ENCODE data around the gene IGSF22. TPM values are rescaled to one million over a fixed set of nuclear protein-coding genes. Genes with fewer than 3 reads are reported as not detected.

Gene IGSF22
- total RNA-seq, 2 donors from 2014 or later, result 2.0 to 9.4 TPM

DNA sequence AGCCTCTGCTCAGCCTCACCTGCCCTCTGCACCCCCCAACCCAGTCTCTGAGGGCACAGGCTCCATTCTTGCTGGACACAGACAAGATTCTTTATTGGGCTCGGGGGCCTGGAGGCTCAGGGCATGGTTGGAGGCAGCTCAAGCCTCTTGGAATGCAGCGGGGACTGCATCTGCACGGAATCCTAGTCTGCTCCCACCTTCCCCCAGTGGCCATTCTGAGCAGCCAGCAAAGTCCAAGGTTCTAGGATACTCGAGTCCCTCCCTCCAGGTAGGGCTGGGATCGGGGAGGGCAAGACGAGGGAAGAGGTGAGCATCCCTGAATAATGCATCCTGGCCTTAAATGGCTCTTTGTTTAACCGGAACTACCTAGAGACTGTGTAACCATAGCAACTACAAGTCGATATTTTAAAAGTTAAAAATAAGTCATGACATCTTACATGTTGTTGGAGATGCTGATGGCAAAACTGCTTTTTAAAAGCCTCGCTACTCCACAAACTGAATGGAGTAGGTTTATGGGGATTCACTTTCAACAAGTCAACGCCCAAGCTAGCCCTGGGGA lies 10.7 kb upstream of the IGSF22 start:
- H3K27ac Mint-ChIP-seq, result no peak overlapping the region
- no peaks in the 10 kb centered on the region for H3K9me3 ChIP-seq (ENCODE audit: control insufficient read depth, low read length, poor library complexity, severe bottlenecking)
- H3K36me3 Mint-ChIP-seq (ENCODE audit: low read depth), result no peaks in the 10 kb centered on the region
- no peak for DNase-seq
- H3K27me3 Mint-ChIP-seq, result peaks cover 22% of the 10 kb centered on the region
- no peak for ATAC-seq
- H3K4me1 Mint-ChIP-seq, result peaks cover 9% of the 10 kb centered on the region
- no peak overlapping the region for H3K4me3 Mint-ChIP-seq

- no peaks in the 10 kb centered on the region for H3K36me3 Mint-ChIP-seq (ENCODE audit: low read depth)
- no peak for DNase-seq
- H3K27ac Mint-ChIP-seq, result no peak overlapping the region
- ATAC-seq, result no peak
- H3K9me3 ChIP-seq (ENCODE audit: control insufficient read depth, low read length, poor library complexity, severe bottlenecking), result no peaks in the 10 kb centered on the region
- no peak overlapping the region for H3K4me3 Mint-ChIP-seq
- H3K27me3 Mint-ChIP-seq, result peaks cover 22% of the 10 kb centered on the region
- peaks cover 8% of the 10 kb centered on the region for H3K4me1 Mint-ChIP-seq
These were observed 7.2 kb upstream of the IGSF22 start for GRCh38 chr11:18733202-18733601.

DNA sequence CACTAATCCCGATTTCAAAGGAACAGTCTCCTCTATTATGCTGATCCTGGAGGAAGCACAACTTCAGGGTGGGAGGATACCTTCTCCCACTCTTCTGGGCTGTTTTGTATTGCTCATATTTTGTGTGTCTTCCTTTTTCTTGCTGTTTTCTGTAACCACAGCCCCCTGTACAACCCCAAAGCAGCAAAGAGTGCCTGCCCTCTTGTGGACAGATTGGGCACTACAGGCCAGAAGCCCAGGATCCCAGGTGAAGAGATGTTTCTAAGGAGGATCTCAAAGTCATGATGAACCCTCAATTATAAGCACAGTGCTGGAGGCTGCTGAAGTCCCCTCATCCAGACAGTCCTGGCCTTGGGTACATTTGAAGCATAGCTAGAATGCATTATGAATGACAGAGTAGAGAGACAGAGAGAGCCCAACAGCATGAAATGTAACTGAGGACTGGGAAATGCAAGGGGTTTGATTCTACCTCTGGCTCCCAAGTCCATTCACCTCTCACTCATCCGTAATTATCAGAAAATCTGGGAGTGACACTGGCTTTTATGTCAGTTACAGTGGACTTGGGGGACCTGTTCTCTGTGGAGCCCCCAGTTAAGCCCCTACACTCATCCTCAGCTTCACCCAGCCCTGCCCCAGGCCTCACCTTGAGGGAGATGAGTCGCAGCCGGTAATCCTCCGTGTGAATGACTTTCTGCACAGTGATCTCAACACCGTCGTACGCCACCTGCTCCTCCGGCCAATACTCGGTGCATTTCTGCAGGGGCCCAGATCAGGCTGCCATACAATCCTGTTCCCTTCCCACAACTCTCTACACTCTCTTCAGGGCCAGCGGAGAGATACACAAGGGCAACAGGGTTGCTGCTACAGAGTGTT lies 6.2 kb upstream of the IGSF22 start:
- Mint-ChIP-seq H3K4me1 (peaks cover 12% of the 10 kb centered on the region), H3K27me3 (peaks cover 22% of the 10 kb centered on the region), H3K36me3 (ENCODE audit: low read depth) (no peaks in the 10 kb centered on the region), H3K27ac (peak overlapping the region; percentile 74), H3K4me3 (no peak overlapping the region)
- DNase-seq (peak; percentile 43 to 67 (median 50)), ATAC-seq (peak; percentile 80)
- H3K9me3 ChIP-seq (ENCODE audit: control insufficient read depth, low read length, poor library complexity, severe bottlenecking), result no peaks in the 10 kb centered on the region

DNA sequence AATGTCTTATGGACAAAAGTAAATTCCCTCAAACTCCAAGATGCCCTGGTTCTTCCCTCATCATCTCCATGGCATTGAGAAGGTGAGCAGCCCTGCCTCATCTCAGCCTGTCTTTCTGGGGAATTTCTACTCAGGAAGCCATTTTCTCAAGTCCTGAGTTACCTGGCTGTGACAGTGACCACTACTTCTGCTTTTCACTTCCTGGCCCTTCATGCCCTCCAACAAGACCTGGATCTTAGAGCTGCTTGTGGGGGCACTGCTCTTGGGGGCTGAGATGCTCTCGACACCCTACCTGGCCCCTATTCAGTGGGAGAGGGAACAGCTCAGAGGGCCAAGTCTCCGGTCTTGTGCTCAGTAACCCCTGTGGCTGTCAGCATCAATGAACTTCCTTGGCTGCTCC lies 5.5 kb upstream of the IGSF22 start:
- ATAC-seq (no peak), DNase-seq (no peak)
- H3K9me3 ChIP-seq (ENCODE audit: control insufficient read depth, low read length, poor library complexity, severe bottlenecking), result no peaks in the 10 kb centered on the region
- H3K27me3 Mint-ChIP-seq, result peaks cover 20% of the 10 kb centered on the region
- H3K36me3 Mint-ChIP-seq (ENCODE audit: low read depth), result no peaks in the 10 kb centered on the region
- no peak overlapping the region for H3K4me3 Mint-ChIP-seq
- peaks cover 12% of the 10 kb centered on the region for H3K4me1 Mint-ChIP-seq
- peak overlapping the region; percentile 74 for H3K27ac Mint-ChIP-seq

DNA sequence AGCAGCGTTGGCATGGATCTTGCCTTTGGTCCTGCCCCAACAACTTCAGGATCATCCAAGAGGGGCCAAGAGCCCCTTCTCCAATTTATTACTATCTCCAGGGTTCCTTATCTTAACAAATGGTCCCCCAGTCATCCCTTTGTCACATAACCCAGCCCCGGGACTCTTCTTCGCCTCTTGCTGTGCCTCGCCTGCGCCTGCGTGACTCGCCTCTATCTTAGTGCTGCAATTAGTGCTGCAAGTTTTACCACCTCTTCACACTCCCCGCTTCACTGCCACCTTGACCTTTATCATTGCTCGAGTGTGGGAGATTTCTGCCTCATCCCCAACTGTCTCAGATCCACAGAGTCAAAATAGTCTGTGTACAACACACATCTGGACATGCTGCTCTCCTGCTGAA lies 4.0 kb upstream of the IGSF22 start:
- ATAC-seq (no peak), DNase-seq (no peak)
- peaks cover 6% of the 10 kb centered on the region for H3K27me3 Mint-ChIP-seq
- H3K4me3 Mint-ChIP-seq, result no peak overlapping the region
- H3K4me1 Mint-ChIP-seq, result peaks cover 12% of the 10 kb centered on the region
- no peaks in the 10 kb centered on the region for H3K36me3 Mint-ChIP-seq (ENCODE audit: low read depth)
- peak overlapping the region; percentile 62 for H3K27ac Mint-ChIP-seq
- H3K9me3 ChIP-seq (ENCODE audit: control insufficient read depth, low read length, poor library complexity, severe bottlenecking), result no peaks in the 10 kb centered on the region

DNA sequence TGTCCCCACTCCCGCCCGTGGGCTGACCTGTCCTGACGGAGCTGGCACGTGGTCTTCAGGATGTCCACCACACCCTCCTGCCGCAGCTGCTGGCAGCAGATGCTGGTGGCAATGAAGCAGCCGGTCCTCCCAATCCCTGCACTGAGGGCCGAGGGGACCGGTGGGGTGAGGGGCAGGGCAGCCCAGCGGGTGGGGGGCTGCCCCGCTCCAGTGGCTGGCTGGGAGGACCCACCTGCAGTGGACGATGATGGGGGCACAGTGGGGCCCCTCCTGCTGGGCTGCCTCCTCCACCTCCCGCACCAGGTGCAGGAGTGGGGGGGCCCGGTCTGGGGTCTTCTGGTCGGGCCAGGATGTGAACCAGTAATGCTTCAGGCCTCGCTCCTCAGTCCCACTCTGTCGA lies 3.4 kb upstream of the IGSF22 start:
- Mint-ChIP-seq H3K4me3 (no peak overlapping the region), H3K27ac (peak overlapping the region; percentile 62), H3K4me1 (peaks cover 12% of the 10 kb centered on the region), H3K36me3 (ENCODE audit: low read depth) (no peaks in the 10 kb centered on the region), H3K27me3 (no peaks in the 10 kb centered on the region)
- ATAC-seq (no peak), DNase-seq (no peak)
- H3K9me3 ChIP-seq (ENCODE audit: control insufficient read depth, low read length, poor library complexity, severe bottlenecking), result no peaks in the 10 kb centered on the region

- DNase-seq, result no peak
- Mint-ChIP-seq H3K27me3 (no peaks in the 10 kb centered on the region), H3K4me3 (no peak overlapping the region), H3K4me1 (peaks cover 12% of the 10 kb centered on the region), H3K27ac (peak overlapping the region; percentile 74), H3K36me3 (ENCODE audit: low read depth) (no peaks in the 10 kb centered on the region)
- no peak for ATAC-seq
- H3K9me3 ChIP-seq (ENCODE audit: control insufficient read depth, low read length, poor library complexity, severe bottlenecking), result no peaks in the 10 kb centered on the region
These were observed 2.7 kb upstream of the IGSF22 start for GRCh38 chr11:18728658-18729057.

GRCh38 chr11:18727479-18728236 lies 1.7 kb upstream of the IGSF22 start:
- no peaks in the 10 kb centered on the region for H3K27me3 Mint-ChIP-seq
- peak overlapping the region; percentile 74 for H3K27ac Mint-ChIP-seq
- H3K4me3 Mint-ChIP-seq, result peak overlapping the region; percentile 59
- H3K36me3 Mint-ChIP-seq (ENCODE audit: low read depth), result no peaks in the 10 kb centered on the region
- no peaks in the 10 kb centered on the region for H3K9me3 ChIP-seq (ENCODE audit: control insufficient read depth, low read length, poor library complexity, severe bottlenecking)
- peaks cover 12% of the 10 kb centered on the region for H3K4me1 Mint-ChIP-seq
- ATAC-seq (peak; percentile 75), DNase-seq (peak in 2 of 3 donors; percentile 33 to 38)

DNA sequence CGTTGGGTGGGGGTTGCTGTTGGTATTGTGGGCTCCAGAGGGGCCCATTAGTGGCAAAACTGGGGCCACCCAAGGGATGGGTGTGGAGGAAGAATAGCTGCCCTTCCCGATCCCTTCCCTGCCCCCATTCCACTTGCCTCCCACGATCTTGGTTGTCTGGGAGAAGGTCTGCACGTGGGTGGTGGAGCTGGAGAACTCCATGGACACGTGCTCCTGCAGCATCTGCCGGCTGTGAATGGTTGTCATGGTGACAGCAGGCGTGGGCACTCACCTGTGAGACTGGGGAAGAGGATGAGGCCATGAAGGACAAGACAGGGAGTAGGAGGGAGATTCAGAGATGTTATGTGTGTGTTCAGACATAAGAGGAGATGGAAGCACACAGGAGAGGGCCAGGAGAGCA lies 2.0 kb downstream of the IGSF22 start:
- Mint-ChIP-seq H3K4me3 (no peak overlapping the region), H3K36me3 (ENCODE audit: low read depth) (no peaks in the 10 kb centered on the region), H3K27ac (no peak overlapping the region), H3K27me3 (no peaks in the 10 kb centered on the region), H3K4me1 (peaks cover 19% of the 10 kb centered on the region)
- H3K9me3 ChIP-seq (ENCODE audit: control insufficient read depth, low read length, poor library complexity, severe bottlenecking), result no peaks in the 10 kb centered on the region
- ATAC-seq, result no peak
- no peak for DNase-seq

GRCh38 chr11:18722293-18722637 lies 3.7 kb downstream of the IGSF22 start:
- peak overlapping the region; percentile 74 for H3K27ac Mint-ChIP-seq
- H3K36me3 Mint-ChIP-seq (ENCODE audit: low read depth), result no peaks in the 10 kb centered on the region
- no peaks in the 10 kb centered on the region for H3K9me3 ChIP-seq (ENCODE audit: control insufficient read depth, low read length, poor library complexity, severe bottlenecking)
- ATAC-seq, result no peak
- H3K4me1 Mint-ChIP-seq, result peaks cover 15% of the 10 kb centered on the region
- peak overlapping the region; percentile 92 for H3K4me3 Mint-ChIP-seq
- no peak for DNase-seq
- no peaks in the 10 kb centered on the region for H3K27me3 Mint-ChIP-seq

DNA sequence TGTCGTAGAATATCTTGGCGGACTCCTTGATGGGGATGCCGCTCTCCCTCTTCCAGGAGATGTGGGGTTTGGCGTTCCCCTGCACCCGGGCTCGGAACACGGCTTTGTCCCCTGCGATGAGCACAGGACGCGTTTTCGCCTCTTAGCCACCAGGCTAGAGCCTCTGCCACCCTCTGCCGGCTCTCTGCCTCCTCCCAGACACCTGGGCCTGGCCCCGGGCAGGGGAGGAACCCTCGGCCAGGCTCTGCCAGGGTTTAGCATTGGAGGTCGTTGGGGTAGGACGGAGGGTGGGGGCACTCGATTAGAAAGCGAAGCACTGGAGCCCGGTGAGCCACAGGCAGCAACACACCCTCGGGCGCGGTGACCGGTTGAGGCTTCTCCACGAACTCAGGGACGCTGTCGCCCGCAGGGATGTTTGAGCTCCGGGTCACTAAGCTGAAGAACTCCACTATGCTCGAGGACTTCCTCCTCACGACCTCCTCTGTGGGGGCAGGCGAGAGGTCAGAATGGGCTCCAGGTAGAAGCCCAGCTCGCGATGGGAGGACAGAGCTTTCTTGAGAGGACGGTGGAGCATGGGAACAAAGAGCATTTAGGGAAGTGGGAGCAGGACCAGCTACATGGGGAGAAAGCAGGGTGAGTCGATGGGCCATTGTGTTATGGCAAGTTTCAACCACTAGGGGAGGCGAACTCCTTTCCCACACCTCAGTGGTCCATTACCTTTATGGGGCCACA lies 4.3 kb downstream of the IGSF22 start:
- ATAC-seq, result peak; percentile 64
- H3K27ac Mint-ChIP-seq, result peak overlapping the region; percentile 74

GRCh38 chr11:18720808-18721560 lies 5.0 kb downstream of the IGSF22 start:
- ATAC-seq, result peak; percentile 95
- peak overlapping the region; percentile 92 for H3K4me3 Mint-ChIP-seq
- peak overlapping the region; percentile 74 for H3K27ac Mint-ChIP-seq
- H3K4me1 Mint-ChIP-seq, result peaks cover 19% of the 10 kb centered on the region
- no peaks in the 10 kb centered on the region for H3K36me3 Mint-ChIP-seq (ENCODE audit: low read depth)
- no peaks in the 10 kb centered on the region for H3K9me3 ChIP-seq (ENCODE audit: control insufficient read depth, low read length, poor library complexity, severe bottlenecking)
- peak; percentile 75 to 81 (median 80) for DNase-seq
- H3K27me3 Mint-ChIP-seq, result no peaks in the 10 kb centered on the region

More for the DNA sequence above, 4.3 kb downstream of the IGSF22 start:
- DNase-seq, result peak; percentile 25 to 36 (median 27)
- Mint-ChIP-seq H3K4me1 (peaks cover 15% of the 10 kb centered on the region), H3K27me3 (no peaks in the 10 kb centered on the region), H3K4me3 (peak overlapping the region; percentile 92), H3K36me3 (ENCODE audit: low read depth) (no peaks in the 10 kb centered on the region)
- H3K9me3 ChIP-seq (ENCODE audit: control insufficient read depth, low read length, poor library complexity, severe bottlenecking), result no peaks in the 10 kb centered on the region

Data from T-helper 17 cell (primary cell).